Vagina (tissue), 2 donors: Measurements from ENCODE around the gene KIDINS220.

ENCODE experiments used
- CTCF ChIP-seq, 3 experiments: fragments of 450-650 bp in 2 of 3; fragments of 200-600 bp in 1 of 3; sonication (generic) in 1 of 3; IDR thresholded peaks; one replicate each; pipeline ENCODE4 v1.5.1; 2017 to 2019; ENCODE audit warnings: antibody characterized with exemption in 3 of 3, mild to moderate bottlenecking in 2 of 3, moderate library complexity in 2 of 3
- POLR2A ChIP-seq, 2 donors: fragments of 450-650 bp; IDR thresholded peaks; one replicate each; pipeline ENCODE4 v1.6.1; 2017; ENCODE audit warnings: antibody characterized with exemption in 2 of 2, mild to moderate bottlenecking in 2 of 2, moderate library complexity in 2 of 2
- POLR2AphosphoS5 ChIP-seq, 2 donors: sonication (generic); formaldehyde crosslinking; IDR thresholded peaks; one replicate each; pipeline ENCODE4 v1.9.0; 2017; ENCODE audit warnings: antibody characterized with exemption in 2 of 2, mild to moderate bottlenecking in 2 of 2, low read depth in 1 of 2; ENCODE audit not compliant: insufficient read depth in 1 of 2

GRCh38 chr2:8835279-8835678 lies 2.1 kb downstream of the KIDINS220 start:
- TF ChIP-seq CTCF (IDR thresholded peaks at IDR 0.05) (no peak), POLR2AphosphoS5 (IDR thresholded peaks at IDR 0.05; ENCODE audit: insufficient read depth in 1 of 2, low read depth in 1 of 2) (no peak), POLR2A (IDR thresholded peaks at IDR 0.05) (no peak)
